ENCODE measurements around the gene TOMM20. TPM values are rescaled to one million over a fixed set of nuclear protein-coding genes. Genes with fewer than 3 reads are reported as not detected.
A peak's percentile ranks its signal among the peaks of the same experiment; 100 is the strongest.
"Not testable (repeated sequence)": the region's sequence is repeated elsewhere in the genome, so short reads cannot be mapped to it uniquely, and the experiment has no call there.

TOMM20 gene
- total RNA-seq, 1 experiment from 2014 or later, result 309 TPM

GRCh38 chr1:235160383-235160956 lies 31.8 kb upstream of the TOMM20 start:
- peaks cover 14% of the 10 kb centered on the region for H3K4me1 Mint-ChIP-seq (ENCODE audit: insufficient read depth, unreplicated experiment)
- intact Hi-C loops (cut with micrococcal nuclease), result loop anchor here (2.0 to 10.0 kb wide), 2 partner anchors 168 to 686 kb away; partner anchors contain the start of genes ARID4B, GGPS1 and TARBP1
- peak; percentile 79 for DNase-seq (ENCODE audit: unreplicated experiment)
- H3K36me3 Mint-ChIP-seq (ENCODE audit: insufficient read depth, unreplicated experiment), result peaks cover 10% of the 10 kb centered on the region
- BruUV-seq (replicated peaks), result TSS peak; percentile 77
- H3K27me3 Mint-ChIP-seq (ENCODE audit: insufficient read depth, unreplicated experiment), result no peaks in the 10 kb centered on the region
- peak overlapping the region; percentile 95 for H3K27ac Mint-ChIP-seq (ENCODE audit: low read depth, unreplicated experiment)
- POLR2A ChIA-PET, result interaction anchor here (0.5 to 7.8 kb wide), 60 partner anchors 10 to 787 kb away, joined by 3 to 131 read pairs (median 6); partner anchors contain the start of genes ARID4B, B3GALNT2, COA6 and GGPS1
- TF ChIP-seq CTCF (IDR thresholded peaks at IDR 0.05; ENCODE audit: unreplicated experiment), result no peak
- CTCF ChIA-PET, result interaction anchor here (0.7 to 3.5 kb wide), 10 partner anchors 9 to 346 kb away, joined by 3 to 15 read pairs (median 4); no protein-coding TSS in a partner anchor
- H3K9me3 Mint-ChIP-seq (ENCODE audit: unreplicated experiment), result no peaks in the 10 kb centered on the region
- H3K4me3 Mint-ChIP-seq (ENCODE audit: unreplicated experiment), result peak overlapping the region; percentile 84

DNA sequence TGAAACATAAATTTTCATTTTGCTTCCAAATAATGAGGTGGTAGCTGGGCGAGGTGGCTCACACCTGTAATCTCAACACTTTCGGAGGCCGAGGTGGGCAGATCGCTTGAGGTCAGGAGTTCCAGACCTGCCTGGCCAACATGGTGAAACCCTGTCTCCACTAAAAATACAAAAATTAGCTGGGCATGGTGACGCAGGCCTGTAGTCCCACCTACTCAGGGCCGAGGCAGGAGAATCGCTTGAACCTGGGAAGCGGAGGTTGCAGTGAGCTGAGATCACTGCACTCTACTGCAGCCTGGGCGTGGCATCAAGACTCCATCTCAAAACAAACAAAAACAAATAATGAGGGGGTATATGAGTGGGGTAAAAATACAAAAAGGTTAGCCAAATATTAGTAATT lies 31.3 kb upstream of the TOMM20 start:
- not testable (repeated sequence) for H3K36me3 Mint-ChIP-seq (ENCODE audit: insufficient read depth, unreplicated experiment); BruUV-seq (replicated peaks); H3K27me3 Mint-ChIP-seq (ENCODE audit: insufficient read depth, unreplicated experiment); H3K9me3 Mint-ChIP-seq (ENCODE audit: unreplicated experiment)
- Mint-ChIP-seq H3K4me3 (ENCODE audit: unreplicated experiment) (peak overlapping the region; percentile 84), H3K27ac (ENCODE audit: low read depth, unreplicated experiment) (peak overlapping the region; percentile 95), H3K4me1 (ENCODE audit: insufficient read depth, unreplicated experiment) (peaks cover 14% of the 10 kb centered on the region)
- ChIA-PET CTCF (interaction anchor here (0.6 to 3.5 kb wide), 7 partner anchors 9 to 617 kb away, joined by 3 to 15 read pairs (median 3); no protein-coding TSS in a partner anchor), POLR2A (interaction anchor here (0.8 to 7.8 kb wide), 10 partner anchors 8 to 343 kb away, joined by 3 to 131 read pairs (median 6); partner anchors contain the start of gene TOMM20)
- intact Hi-C loops (cut with micrococcal nuclease), result loop anchor here (2.0 to 10.0 kb wide), 2 partner anchors 169 to 685 kb away; partner anchors contain the start of genes ARID4B, GGPS1 and TARBP1
- DNase-seq (ENCODE audit: unreplicated experiment), result peak; percentile 30

GRCh38 chr1:235159284-235159683 lies 30.6 kb upstream of the TOMM20 start:
- not testable (repeated sequence) for H3K27ac Mint-ChIP-seq (ENCODE audit: low read depth, unreplicated experiment)

DNA sequence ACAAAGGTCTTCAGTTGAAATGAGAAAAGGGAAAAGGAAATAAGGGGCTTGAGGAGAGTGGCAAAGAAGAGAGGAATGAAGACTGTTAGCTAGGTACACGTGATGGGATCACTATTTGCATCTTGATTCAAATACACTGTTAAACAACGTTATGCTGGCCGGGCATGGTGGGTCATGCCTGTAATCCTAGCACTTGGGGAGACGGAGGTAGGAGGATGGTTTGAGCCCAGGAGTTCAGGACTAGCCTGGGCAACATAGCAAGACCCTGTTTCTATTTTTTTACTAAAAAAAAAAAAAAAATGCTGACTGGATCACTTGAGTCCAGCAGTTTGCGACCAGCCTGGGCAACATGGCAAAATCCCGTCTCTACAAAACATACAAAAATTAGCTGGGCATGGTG lies 30.0 kb upstream of the TOMM20 start:
- intact Hi-C loops (cut with micrococcal nuclease), result no loop called here
- POLR2A ChIA-PET, result interaction anchor here (0.6 to 7.8 kb wide), 7 partner anchors 10 to 542 kb away, joined by 3 to 131 read pairs (median 4); partner anchors contain the start of gene TOMM20
- H3K27me3 Mint-ChIP-seq (ENCODE audit: insufficient read depth, unreplicated experiment), result no peaks in the 10 kb centered on the region
- CTCF ChIA-PET, result interaction anchor here (0.6 to 3.5 kb wide), 6 partner anchors 8 to 246 kb away, joined by 3 to 15 read pairs (median 4); no protein-coding TSS in a partner anchor
- no peak overlapping the region for H3K4me3 Mint-ChIP-seq (ENCODE audit: unreplicated experiment)
- TF ChIP-seq CTCF (IDR thresholded peaks at IDR 0.05; ENCODE audit: unreplicated experiment), result no peak
- peaks cover 14% of the 10 kb centered on the region for H3K4me1 Mint-ChIP-seq (ENCODE audit: insufficient read depth, unreplicated experiment)
- no peak for DNase-seq (ENCODE audit: unreplicated experiment)
- no peaks in the 10 kb centered on the region for H3K9me3 Mint-ChIP-seq (ENCODE audit: unreplicated experiment)
- no peaks in the 10 kb centered on the region for H3K36me3 Mint-ChIP-seq (ENCODE audit: insufficient read depth, unreplicated experiment)
- no TSS peak for BruUV-seq (replicated peaks)
- no peak overlapping the region for H3K27ac Mint-ChIP-seq (ENCODE audit: low read depth, unreplicated experiment)

More at GRCh38 chr1:235159284-235159683, 30.6 kb upstream of the TOMM20 start:
- intact Hi-C loops (cut with micrococcal nuclease); H3K9me3 Mint-ChIP-seq (ENCODE audit: unreplicated experiment); DNase-seq (ENCODE audit: unreplicated experiment); BruUV-seq (replicated peaks); H3K27me3 Mint-ChIP-seq (ENCODE audit: insufficient read depth, unreplicated experiment); H3K36me3 Mint-ChIP-seq (ENCODE audit: insufficient read depth, unreplicated experiment): not testable (repeated sequence)
- POLR2A ChIA-PET, result interaction anchor here (0.6 to 7.8 kb wide), 9 partner anchors 9 to 543 kb away, joined by 3 to 131 read pairs (median 5); partner anchors contain the start of gene TOMM20
- peaks cover 14% of the 10 kb centered on the region for H3K4me1 Mint-ChIP-seq (ENCODE audit: insufficient read depth, unreplicated experiment)
- H3K4me3 Mint-ChIP-seq (ENCODE audit: unreplicated experiment), result peak overlapping the region; percentile 84
- CTCF ChIA-PET, result interaction anchor here (0.6 to 3.5 kb wide), 8 partner anchors 8 to 617 kb away, joined by 3 to 15 read pairs (median 3); no protein-coding TSS in a partner anchor

GRCh38 chr1:235157150-235157549 lies 28.5 kb upstream of the TOMM20 start:
- no TSS peak for BruUV-seq (replicated peaks)
- Mint-ChIP-seq H3K27me3 (ENCODE audit: insufficient read depth, unreplicated experiment) (no peaks in the 10 kb centered on the region), H3K36me3 (ENCODE audit: insufficient read depth, unreplicated experiment) (no peaks in the 10 kb centered on the region), H3K27ac (ENCODE audit: low read depth, unreplicated experiment) (no peak overlapping the region), H3K4me3 (ENCODE audit: unreplicated experiment) (no peak overlapping the region), H3K9me3 (ENCODE audit: unreplicated experiment) (no peaks in the 10 kb centered on the region), H3K4me1 (ENCODE audit: insufficient read depth, unreplicated experiment) (peaks cover 14% of the 10 kb centered on the region)
- TF ChIP-seq CTCF (IDR thresholded peaks at IDR 0.05; ENCODE audit: unreplicated experiment), result no peak
- POLR2A ChIA-PET, result interaction anchor here (1.2 to 7.8 kb wide), 4 partner anchors 9 to 29 kb away, joined by 5 to 131 read pairs (median 7); partner anchors contain the start of gene TOMM20
- DNase-seq (ENCODE audit: unreplicated experiment), result no peak
- intact Hi-C loops (cut with micrococcal nuclease), result no loop called here
- CTCF ChIA-PET, result interaction anchor here (0.6 to 1.5 kb wide), 8 partner anchors 16 to 349 kb away, joined by 3 to 9 read pairs (median 4); no protein-coding TSS in a partner anchor
